NCI-H187 treated with DMSO at 0.1 percent for 48 hours (cell line): Measurements from ENCODE around the gene FAT1.

Experiments used
- DNase-seq: peaks from one replicate; lab custom pipeline; 2025; lab: John Stamatoyannopoulos, UW

The FAT1 gene

DNA sequence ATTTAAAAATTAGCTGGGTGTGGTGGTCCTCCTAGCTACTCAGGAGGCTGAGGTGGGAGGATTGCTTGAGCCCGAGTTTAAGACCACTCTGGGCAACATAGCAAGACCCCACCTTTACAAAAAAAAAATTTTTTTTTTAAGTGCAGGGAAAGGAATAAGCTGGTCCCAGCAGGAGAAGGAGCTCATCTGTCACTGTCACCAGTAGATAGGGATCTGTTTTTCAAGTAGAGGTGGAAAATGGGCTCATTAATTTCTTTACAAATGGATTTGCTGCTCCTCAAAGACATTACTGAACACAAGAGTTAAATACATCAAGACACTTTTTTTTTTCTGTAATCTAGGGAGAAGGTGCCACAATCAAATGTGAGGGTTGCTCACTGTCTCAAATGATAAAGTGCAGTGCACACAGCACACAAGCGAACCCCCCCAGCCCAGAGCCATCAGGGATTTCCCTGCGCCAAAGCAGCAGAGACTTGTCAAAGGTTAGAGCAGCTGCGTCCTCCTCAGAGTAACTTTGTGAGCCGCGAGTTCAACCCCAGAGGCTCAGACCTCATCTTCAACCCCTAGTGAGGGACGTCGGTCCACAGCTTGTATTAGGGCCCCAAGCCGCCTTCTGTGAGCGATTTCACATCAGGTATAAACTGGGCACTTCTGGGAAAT is 154.0 kb downstream of the FAT1 start:
- DNase-seq = no peak

DNA sequence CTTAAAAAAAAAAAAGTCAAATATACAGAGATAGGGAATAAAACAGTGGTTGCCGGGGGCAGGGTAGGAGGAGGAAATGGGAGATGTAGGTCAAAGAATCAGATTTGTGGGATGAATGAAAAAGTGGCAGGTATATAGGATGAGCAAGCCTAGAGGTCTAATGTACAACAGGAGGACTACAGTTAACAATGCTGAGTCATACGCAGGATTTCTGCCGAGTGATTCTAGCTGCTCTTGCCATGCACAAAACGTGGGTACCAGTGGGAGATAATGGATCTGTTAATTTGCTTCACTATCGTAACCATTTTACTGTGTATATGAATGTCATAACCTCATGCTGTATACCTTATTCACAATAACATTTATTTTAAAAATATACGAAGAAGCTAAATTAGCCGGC is 157.6 kb downstream of the FAT1 start:
- no peak for DNase-seq

DNA sequence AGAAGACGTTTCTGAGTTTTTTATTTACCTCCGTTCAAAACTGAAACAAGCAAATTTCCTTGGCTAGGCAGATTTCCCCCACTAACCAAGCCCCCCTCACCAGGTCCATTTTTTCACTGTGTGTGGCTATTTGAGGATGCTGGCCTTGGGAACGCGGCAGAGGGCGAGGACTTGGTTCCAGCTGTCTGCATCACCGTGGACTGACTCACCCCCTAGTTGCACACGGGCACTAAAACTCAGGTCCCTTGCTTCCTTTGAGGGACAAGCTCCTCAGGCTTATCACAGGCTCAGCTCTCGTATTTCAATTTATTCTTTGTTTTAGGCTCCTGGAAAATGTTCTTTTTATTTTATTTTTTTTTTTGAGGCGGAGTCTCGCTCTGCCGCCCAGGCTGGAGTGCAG is 159.9 kb downstream of the FAT1 start:
- no peak for DNase-seq

DNA sequence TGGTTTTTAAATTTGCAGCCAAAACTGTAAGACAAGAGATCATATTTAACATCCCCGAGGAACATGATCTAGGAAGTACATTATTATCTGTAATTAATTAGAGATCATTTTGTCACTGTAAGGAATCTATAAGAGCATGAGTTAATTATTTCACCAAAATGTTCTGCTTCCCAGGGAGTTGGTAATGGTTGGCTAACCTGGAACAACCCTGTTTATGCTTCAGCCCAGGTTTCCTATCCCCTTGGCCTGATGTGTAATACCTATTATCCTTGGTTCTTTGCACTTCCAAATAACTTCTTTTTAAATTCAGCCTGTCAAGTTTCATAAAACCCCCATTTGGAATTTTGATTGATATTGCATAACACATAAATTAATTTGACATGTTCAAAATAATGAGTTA is 161.9 kb downstream of the FAT1 start:
- DNase-seq = no peak

DNA sequence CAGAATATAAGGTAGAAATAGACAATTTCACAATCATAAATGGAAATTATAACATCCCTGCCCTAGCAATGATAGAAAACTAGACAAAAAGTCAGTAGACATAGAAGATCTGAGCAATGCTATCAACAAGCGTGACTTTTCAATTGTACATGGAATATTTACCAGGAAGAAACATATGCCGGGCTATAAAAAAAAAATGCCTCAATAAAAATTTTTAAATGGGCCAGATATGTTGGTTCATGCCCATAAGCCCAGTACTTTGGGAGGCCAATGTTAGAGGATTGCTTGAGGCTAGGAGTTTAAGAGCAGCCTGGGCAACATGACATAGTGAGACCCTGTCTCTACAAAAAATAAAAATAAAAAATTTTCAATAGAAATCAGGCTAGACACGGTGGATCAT is 163.0 kb downstream of the FAT1 start:
- no peak for DNase-seq

DNA sequence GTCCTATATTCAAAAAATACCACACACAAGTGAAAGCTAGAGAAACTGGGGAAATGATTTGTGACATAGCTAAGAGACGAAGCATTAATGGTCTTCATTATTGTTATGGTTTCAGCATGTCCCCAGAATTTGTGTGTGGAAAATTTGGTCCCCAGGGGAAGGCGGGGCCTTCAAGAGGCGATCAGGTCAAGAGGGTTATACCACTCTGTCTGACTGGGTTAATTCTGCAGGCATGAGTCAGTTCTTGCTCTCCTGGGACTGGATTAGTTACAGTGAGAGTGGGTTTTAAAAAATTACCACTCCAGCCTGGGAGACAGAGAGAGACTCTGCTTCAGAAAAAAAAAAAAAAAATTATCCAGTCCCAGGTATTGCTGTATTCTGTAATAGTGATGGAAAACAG is 166.2 kb downstream of the FAT1 start:
- no peak for DNase-seq

DNA sequence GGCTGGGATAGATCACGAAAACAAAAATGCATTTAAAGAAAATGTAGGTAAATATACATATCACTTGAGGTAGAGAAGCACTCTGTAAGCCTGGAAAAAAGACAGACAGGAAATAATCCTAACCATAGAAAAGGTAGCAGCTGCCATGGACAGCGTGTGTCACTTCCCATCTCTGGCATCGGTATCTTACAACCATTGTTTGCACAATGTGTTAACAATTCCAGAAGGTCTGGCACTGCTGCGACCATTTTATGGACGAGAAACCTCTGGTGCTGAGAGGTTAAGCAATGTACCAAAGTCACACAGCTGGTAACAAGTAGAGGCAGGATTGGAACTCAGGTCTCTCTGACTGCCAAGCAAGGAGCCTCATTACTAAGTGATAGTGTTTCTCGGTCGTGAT is 166.6 kb downstream of the FAT1 start:
- no peak for DNase-seq

DNA sequence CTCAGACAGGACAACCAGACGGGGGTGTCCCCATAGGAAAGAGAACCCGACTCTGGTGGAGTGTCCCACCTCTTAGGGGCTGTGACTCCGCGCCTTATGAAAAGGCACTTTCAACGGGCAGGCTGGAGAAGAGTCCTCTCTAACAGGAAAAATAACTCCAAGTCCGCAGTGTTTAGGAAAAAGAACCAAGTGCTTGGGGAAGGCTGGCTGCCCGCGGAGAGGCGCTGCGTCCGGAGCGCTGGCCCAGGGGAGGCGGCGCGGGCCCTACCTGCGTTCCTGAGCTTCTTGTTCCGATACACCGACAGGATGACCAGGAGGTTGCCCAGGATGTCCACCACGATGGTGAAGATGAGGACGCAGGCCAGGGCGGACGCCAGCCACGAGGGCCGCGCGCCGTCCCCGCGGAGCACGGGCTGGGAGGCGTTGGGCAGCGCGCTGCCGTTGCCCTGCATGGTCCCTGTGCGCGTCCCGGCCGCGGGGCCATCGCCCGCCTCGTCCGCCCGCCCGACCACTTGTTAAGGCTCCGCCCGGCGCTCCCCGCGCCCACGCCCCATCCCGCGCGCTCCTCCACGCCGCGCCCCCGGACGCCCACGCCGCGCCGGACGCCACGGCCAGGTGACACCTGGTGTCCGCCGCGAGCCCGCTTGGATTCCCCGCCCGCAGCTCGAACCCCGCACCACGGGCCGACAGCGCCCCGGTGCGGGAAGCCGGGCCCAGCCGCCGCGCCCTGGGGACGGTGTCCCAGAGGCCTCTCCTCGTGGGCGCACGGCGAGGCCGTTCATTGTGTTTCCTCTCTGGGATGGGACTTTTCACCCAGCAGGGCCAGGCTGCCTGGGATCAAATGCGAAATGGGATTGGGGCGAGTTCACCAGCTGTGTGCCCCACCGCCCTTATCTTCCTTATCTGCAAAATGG is 168.5 kb downstream of the FAT1 start, which contains the start of gene MTNR1A:
MTNR1A (minus strand) TSS at position 654 of the 914 bp plus-strand sequence; CDS start at position 452, 202 bp downstream.
- no peak for DNase-seq

DNA sequence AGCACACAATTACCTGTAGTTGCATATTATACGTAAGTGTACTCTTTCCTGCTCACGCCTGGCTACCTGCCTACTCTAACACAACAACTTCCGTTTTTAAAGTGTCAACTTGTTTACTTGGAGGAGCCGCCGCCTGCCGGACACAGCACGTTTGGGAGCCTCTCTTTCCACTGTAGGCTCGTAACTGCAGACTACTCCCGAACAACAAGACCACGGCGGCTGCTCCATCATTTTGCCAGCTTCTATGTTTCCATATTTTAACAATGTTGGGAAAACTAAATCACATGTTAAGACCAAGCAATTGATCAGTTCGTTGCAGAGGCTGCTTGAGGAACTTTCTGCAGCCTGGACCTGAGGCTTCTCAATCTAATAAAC is 169.1 kb downstream of the FAT1 start:
- DNase-seq = no peak

DNA sequence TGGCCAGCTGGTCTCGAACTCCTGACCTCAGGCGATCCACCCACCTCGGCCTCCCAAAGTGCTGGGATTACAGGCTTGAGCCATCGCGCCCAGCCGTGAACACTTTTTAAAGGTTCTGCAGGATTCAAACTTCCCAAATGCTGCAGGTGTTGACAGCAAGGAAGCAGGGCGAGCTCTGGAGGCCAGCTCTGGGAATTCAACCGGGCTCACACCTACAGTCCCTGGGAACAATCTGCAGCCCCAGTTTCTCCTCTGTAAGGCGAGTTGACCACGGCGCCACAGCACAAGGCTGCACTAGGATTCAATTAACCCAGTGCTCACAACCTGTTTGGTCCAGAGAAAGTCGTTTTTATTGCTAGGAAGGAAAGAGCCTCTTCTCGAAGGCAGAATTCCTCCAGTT is 169.9 kb downstream of the FAT1 start:
- DNase-seq = no peak

DNA sequence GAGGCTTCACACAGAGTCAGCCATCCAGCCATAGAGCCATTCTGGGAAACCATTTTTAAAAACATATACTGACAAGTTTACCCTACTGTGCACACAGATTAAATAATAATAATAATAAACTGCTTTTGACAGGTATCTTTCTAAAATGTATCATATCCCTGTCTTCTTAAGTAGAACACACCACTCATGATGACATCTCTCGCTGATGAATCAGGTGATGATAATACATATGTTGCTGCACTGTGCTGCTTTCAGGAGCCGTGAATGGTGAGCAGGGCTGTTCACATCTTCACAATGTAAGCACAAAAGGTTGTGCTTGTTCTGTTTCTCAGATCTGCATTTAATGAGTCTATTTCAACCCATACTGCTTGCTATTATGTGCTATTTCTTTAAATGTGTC is 171.8 kb downstream of the FAT1 start:
- no peak for DNase-seq

DNA sequence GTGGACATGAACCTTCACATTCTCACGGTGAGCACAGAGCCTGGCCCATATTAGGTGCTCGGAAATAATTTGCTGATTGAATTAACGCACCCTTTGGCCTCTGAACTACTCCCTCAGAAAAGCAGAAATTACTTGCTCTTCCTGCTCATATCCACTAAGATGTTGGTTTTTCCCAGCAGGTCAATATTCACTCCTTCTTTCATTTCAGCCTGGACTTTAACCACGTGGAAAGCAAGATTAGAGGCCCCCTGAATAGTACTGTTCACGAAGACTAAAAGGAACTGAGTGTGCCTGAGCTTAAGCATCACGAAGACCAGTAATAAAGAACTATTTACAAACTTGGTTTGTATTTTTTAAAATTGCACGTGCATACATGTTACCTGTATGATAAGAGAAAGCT is 178.2 kb downstream of the FAT1 start:
- DNase-seq = no peak

DNA sequence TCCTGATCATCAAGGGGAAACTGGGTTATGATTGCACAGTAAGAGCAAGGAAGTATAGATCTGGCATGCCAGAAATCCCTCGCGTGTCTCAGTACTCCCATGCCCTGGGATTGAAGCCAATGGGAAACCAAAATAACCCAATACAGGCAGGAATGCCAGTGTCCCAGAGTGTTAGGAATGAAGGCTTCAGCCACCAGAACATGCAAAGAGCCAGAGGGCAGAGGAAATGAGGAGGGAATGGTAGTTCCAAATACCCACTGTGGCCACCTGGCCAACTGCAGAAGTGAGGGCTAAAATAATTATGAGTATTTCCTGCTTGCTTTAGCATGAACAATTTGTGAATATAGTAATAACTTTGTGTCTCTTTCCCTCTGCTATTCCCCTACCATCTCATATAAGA is 180.4 kb downstream of the FAT1 start:
- DNase-seq = no peak

DNA sequence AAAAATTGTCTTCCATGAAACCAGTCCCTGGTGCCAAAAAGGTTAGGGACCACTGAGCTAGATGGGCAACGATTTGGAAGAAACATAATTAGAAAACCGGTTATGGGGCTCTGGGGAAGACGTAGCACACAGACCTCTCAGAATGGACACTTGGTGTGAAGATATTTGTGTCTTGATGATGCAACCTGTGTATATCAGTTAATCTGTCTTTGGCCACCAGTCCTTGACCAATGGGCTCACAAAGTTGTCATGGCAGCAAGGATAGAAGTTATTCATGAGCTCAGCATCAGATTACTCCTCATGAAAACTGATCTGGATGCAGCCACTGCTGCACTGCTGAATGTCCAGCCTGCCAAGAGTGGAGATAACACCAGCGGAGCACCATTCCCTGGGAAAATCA is 181.9 kb downstream of the FAT1 start:
- DNase-seq = no peak

DNA sequence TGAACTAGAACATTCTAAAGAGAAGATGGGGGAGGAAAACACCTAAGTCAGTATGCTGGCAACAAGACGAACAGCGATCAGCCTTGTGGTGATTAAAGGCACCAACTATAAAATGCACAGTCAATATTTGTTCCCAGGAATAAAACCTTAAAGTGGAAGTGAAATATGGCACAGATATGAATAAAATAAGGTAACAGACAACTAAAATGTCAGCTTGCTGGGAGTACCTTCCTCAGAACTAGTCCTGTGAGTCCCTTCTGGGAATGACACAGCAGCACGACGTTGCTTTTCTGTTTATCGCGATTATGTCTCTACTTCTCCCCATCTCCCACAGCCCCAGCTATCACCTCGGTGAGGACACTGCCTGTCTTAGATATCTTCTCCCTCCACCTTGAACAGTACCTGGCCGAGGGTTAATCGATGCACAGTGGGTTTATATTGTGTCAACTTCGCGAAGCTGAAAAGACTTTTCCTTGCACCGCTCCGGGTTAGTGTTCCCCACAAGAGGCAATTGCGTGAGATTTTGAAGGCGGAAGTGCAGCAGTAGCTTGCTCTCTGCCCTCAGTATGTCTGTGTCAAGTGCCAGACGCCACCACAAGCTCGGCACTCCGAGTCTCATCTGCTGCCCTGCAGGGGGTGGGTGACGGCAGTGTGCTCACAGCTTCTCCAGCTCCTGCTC is 185.7 kb downstream of the FAT1 start:
- DNase-seq = no peak
